Lower lobe of right lung (tissue), 2 donors: ENCODE results near the gene KCNIP1. TPM values are rescaled to one million over a fixed set of nuclear protein-coding genes. Genes with fewer than 3 reads are reported as not detected.
A peak's percentile ranks its signal among the peaks of the same experiment; 100 is the strongest.

Source experiments
- ATAC-seq, 2 donors: fragments of 200-7000 bp; cut with Tn5 transposase; one replicate each; pipeline ENCODE4 v1.9.1; 2020 to 2022; ENCODE audit warnings: mild to moderate bottlenecking in 2 of 2, moderate library complexity in 2 of 2
- DNase-seq: peaks from one replicate; pipeline ENCODE4 v3.0.0-alpha.2; 2020
- H3K27ac ChIP-seq: fragments of 200-600 bp; one replicate; pipeline ENCODE4 v1.8.0; 2022
- H3K27me3 ChIP-seq: fragments of 200-600 bp; one replicate; pipeline ENCODE4 v1.8.0; 2022; ENCODE audit warnings: low read depth
- H3K36me3 ChIP-seq: fragments of 200-600 bp; one replicate; pipeline ENCODE4 v1.8.0; 2022; ENCODE audit warnings: mild to moderate bottlenecking
- H3K4me1 ChIP-seq: fragments of 200-600 bp; one replicate; pipeline ENCODE4 v1.8.0; 2022
- H3K4me3 ChIP-seq: fragments of 200-600 bp; one replicate; pipeline ENCODE4 v1.8.0; 2022; ENCODE audit warnings: mild to moderate bottlenecking
- H3K9me3 ChIP-seq: fragments of 200-600 bp; one replicate; pipeline ENCODE4 v1.8.0; 2022
- intact Hi-C: fragments of 100-400 bp; cut with DNase I; formaldehyde crosslinking; loops from one replicate; pipeline ENCODE4 v1.11.0; 2022
- total RNA-seq: library from RNA; stranded (reverse); fragmentation: NEBNext Ultra II Directional; extraction: Animal tissue kit (Norgen Biotek cat#: 25700); gene quantifications from one replicate; pipeline ENCODE4 v1.2.1, GENCODE V29; 2021
- TF ChIP-seq, protein P1 (sequence below): fragments of 200-600 bp; IDR thresholded peaks from one replicate; pipeline ENCODE4 v1.8.0; 2022; ENCODE audit warnings: antibody characterized with exemption, mild to moderate bottlenecking
- donor health status: DM: no; HTN: yes; CAD: no; lungs with severe emphysema.

The KCNIP1 gene
- total RNA-seq, 1 donor from 2014 or later = 1.7 TPM

GRCh38 chr5:170629566-170630175 lies 125.9 kb downstream of the KCNIP1 start:
- Histone ChIP-seq H3K4me3 (no peak overlapping the region), H3K9me3 (no peaks in the 10 kb centered on the region), H3K4me1 (peaks cover 28% of the 10 kb centered on the region), H3K27ac (no peak overlapping the region), H3K27me3 (peaks cover 6% of the 10 kb centered on the region), H3K36me3 (no peaks in the 10 kb centered on the region)
- ATAC-seq (no peak), DNase-seq (no peak)
- intact Hi-C loops = loop anchor here (10.0 kb wide), 1 partner anchor 195 kb away; no protein-coding TSS in a partner anchor
- TF ChIP-seq, protein P1, sequence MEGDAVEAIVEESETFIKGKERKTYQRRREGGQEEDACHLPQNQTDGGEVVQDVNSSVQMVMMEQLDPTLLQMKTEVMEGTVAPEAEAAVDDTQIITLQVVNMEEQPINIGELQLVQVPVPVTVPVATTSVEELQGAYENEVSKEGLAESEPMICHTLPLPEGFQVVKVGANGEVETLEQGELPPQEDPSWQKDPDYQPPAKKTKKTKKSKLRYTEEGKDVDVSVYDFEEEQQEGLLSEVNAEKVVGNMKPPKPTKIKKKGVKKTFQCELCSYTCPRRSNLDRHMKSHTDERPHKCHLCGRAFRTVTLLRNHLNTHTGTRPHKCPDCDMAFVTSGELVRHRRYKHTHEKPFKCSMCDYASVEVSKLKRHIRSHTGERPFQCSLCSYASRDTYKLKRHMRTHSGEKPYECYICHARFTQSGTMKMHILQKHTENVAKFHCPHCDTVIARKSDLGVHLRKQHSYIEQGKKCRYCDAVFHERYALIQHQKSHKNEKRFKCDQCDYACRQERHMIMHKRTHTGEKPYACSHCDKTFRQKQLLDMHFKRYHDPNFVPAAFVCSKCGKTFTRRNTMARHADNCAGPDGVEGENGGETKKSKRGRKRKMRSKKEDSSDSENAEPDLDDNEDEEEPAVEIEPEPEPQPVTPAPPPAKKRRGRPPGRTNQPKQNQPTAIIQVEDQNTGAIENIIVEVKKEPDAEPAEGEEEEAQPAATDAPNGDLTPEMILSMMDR = no peak

- no peaks in the 10 kb centered on the region for H3K36me3 ChIP-seq
- no peak for DNase-seq
- ATAC-seq = no peak
- intact Hi-C loops = loop anchor here (10.0 kb wide), 1 partner anchor 195 kb away; no protein-coding TSS in a partner anchor
- H3K27ac ChIP-seq = no peak overlapping the region
- TF ChIP-seq, protein P1 = no peak
- peaks cover 28% of the 10 kb centered on the region for H3K4me1 ChIP-seq
- peaks cover 2% of the 10 kb centered on the region for H3K27me3 ChIP-seq
- H3K9me3 ChIP-seq = no peaks in the 10 kb centered on the region
- H3K4me3 ChIP-seq = no peak overlapping the region
Measured at GRCh38 chr5:170630226-170630625, 126.4 kb downstream of the KCNIP1 start.

DNA sequence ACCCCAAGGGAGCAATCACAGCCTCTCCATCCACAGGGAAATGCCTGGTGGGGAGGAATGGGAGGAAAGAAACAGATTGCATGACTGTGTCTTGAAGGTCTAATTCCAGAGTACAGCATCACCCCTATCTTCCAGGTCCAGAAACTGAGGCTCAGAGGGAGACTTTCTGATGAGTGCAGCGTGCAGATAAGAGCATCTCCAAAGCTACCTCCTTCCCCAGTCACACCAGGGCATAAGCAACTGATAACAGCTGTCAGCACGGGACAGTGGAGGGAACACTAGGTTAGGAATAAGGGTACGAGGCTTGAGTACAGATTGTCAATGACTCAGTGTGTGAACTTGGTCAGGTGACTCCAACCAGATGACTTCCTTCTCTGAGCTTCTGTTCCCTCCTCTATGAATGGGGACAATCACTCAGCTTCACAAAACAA lies 126.9 kb downstream of the KCNIP1 start:
- ATAC-seq = no peak
- DNase-seq = no peak
- Histone ChIP-seq H3K27me3 (no peaks in the 10 kb centered on the region), H3K9me3 (no peaks in the 10 kb centered on the region), H3K4me3 (no peak overlapping the region), H3K4me1 (peaks cover 28% of the 10 kb centered on the region), H3K36me3 (no peaks in the 10 kb centered on the region), H3K27ac (no peak overlapping the region)
- TF ChIP-seq, protein P1 = no peak
- intact Hi-C loops = loop anchor here (10.0 kb wide), 1 partner anchor 196 kb away; no protein-coding TSS in a partner anchor

DNA sequence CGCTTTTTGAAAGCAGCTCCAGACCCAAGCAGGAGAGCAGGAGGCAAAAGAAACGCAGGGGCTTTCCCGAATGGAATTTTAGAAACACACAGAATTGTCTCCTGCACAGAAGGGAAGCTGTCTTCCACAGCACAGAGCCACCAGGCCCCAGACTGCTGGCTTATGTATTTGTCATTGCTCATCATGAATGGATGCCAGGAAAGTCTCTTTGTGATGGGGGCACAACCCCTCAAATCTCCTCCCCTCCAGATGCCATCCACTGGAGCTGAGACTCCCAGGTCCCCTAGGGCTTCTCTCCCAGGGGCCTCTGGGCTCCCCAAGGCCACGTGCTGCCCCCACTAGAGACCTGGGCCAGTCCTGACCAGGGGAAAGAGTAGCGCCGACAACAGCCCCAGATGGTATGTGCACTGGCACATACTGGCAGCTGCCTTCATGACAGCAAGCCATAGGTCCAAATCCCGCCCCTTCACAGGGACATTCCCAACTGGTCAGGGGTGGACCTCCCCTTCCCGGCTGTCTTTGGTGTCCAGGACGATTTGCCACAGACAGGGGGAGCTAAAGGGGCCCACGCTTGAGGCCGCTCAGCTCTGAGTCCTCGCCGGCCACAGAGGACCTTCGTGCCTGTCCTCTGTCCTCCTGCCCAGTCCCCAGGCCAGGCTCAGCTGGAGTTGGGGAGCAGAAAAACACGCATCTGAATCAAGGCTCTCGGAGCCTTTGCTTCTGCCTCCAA lies 127.8 kb downstream of the KCNIP1 start:
- Histone ChIP-seq H3K27ac (no peak overlapping the region), H3K27me3 (no peaks in the 10 kb centered on the region), H3K4me3 (no peak overlapping the region), H3K9me3 (no peaks in the 10 kb centered on the region), H3K36me3 (no peaks in the 10 kb centered on the region), H3K4me1 (peaks cover 28% of the 10 kb centered on the region)
- DNase-seq (no peak), ATAC-seq (peak in 1 of 2 donors; percentile 33)
- TF ChIP-seq, protein P1 = no peak
- intact Hi-C loops = loop anchor here (10.0 kb wide), 1 partner anchor 197 kb away; no protein-coding TSS in a partner anchor

- DNase-seq (no peak), ATAC-seq (no peak)
- intact Hi-C loops = loop anchor here (10.0 kb wide), 1 partner anchor 198 kb away; no protein-coding TSS in a partner anchor
- H3K4me3 ChIP-seq = peak overlapping the region; percentile 24
- H3K36me3 ChIP-seq = no peaks in the 10 kb centered on the region
- peak overlapping the region; percentile 48 for H3K27ac ChIP-seq
- TF ChIP-seq, protein P1 = no peak
- peaks cover 28% of the 10 kb centered on the region for H3K4me1 ChIP-seq
- no peaks in the 10 kb centered on the region for H3K27me3 ChIP-seq
- no peaks in the 10 kb centered on the region for H3K9me3 ChIP-seq
Measured at GRCh38 chr5:170632266-170632984, 128.6 kb downstream of the KCNIP1 start.
